ENCODE results near the gene DCAF11.

DNA sequence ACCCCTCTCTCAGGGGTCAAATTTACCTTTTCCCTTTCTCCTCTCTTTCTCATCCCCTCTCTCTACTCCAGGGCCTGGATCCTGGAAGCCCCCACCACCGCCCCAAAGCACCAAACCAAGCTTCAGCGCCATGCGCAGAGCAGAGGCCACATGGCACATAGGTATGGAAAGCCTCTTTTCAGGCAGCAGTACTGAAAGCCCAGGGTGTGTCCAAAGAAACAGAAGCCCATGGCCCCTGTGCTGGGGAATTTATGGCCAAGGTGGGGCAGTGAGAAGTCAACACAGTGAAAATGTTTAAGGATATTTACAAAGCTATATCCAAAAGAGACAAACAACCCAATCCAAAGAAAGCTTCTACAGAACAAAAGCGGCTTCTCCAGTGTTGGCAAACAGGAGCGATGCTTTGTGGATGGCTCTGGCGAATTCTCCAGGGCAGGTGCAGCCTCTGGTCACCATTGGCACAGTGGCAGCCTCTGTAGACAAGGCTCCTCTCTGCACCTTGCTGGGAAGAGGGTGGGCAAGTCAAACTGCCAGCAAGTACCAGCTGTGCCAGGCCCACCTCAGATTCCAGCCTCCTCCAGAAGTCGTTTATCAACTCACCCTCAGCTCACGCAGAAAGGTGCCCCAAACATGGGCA lies 48.0 kb upstream of the DCAF11 start:
- no peak for TF ChIP-seq ZNF768 (tag by site-specific recombination; IDR thresholded peaks at IDR 0.05)
- TF ChIP-seq ZNF654 (tag by site-specific recombination; IDR thresholded peaks at IDR 0.05; ENCODE audit: low read depth): no peak
- TF ChIP-seq HOXC10 (CRISPR knock-in tag; IDR thresholded peaks at IDR 0.05): no peak
- no peak for TF ChIP-seq ZNF549 (tag by site-specific recombination; IDR thresholded peaks at IDR 0.05)
- no peak for TF ChIP-seq ZBTB8A (tag by site-specific recombination; IDR thresholded peaks at IDR 0.05)
